Epithelial cell of prostate (primary cell): ENCODE measurements around the gene RABAC1.

Experiments used
- DNase-seq: peaks from one replicate; pipeline ENCODE4 v3.0.0-alpha.2; 2011; ENCODE audit warnings: low read depth, low spot score
- H3K27ac ChIP-seq: fragments of 450-650 bp; 2 replicates; pipeline ENCODE4 v1.5.1; 2017; ENCODE audit warnings: mild to moderate bottlenecking

Gene RABAC1

GRCh38 chr19:41906916-41907680 lies 52.0 kb downstream of the RABAC1 start:
- H3K27ac ChIP-seq = no peak overlapping the region

More at GRCh38 chr19:41906916-41907680, 52.0 kb downstream of the RABAC1 start:
- no peak for DNase-seq
